K562 (cell line): ENCODE data around the gene GFI1B. TPM values are rescaled to one million over a fixed set of nuclear protein-coding genes. Genes with fewer than 3 reads are reported as not detected.

Experiments
- ATAC-seq: fragments of 200-7000 bp; cut with Tn5 transposase; 3 replicates; pipeline ENCODE4 v1.9.1; 2020; ENCODE audit warnings: moderate library complexity
- BruUV-seq: library from RNA; stranded (reverse); fragments of 400-500 nt; replicated peaks from 2 replicates; lab custom pipeline; 2021; lab: Mats Ljungman, UMichigan
- CTCF ChIA-PET: fragments of 300-600 bp; formaldehyde crosslinking; extraction: SDS; loops from one replicate; lab custom pipeline; 2021; ENCODE audit warnings: low intra/inter-chr PET ratio; lab: Yijun Ruan, JAX
- POLR2A ChIA-PET: fragments of 300-600, 350-650 bp; sonication (Branson Sonifier 250); formaldehyde crosslinking; extraction: SDS; loops from one replicate; lab custom pipeline; 2021; ENCODE audit warnings: antibody characterized with exemption, inconsistent platforms; lab: Yijun Ruan, JAX
- DNase-seq, 4 experiments: peaks; one replicate each; pipeline versions ENCODE4 v3.0.0 to v3.0.0-alpha.2; 2011 to 2018; ENCODE audit warnings: low spot score in 3 of 4, mixed read lengths in 3 of 4; ENCODE audit errors: extremely low read depth in 1 of 4
- FAIRE-seq: peaks from 2 replicates; lab custom pipeline; 2011; peaks lifted over from hg19 to GRCh38; lab: Jason Lieb, UNC
- H2AFZ ChIP-seq: 2 replicates; pipeline ENCODE4 v1.6.0; 2011; ENCODE audit warnings: low read depth, low read length, control low read depth, inconsistent platforms
- H3K27ac ChIP-seq: fragments of 200-600 bp; 3 replicates; pipeline ENCODE4 v1.8.0; 2011; ENCODE audit warnings: low read depth, mild to moderate bottlenecking, control low read depth, inconsistent platforms, low read length, moderate library complexity, mixed read lengths; ENCODE audit errors: extremely low read depth
- H3K27me3 ChIP-seq, 2 experiments: fragments of 300-600 bp in 1 of 2; 2 replicates in 1 of 2; 3 replicates in 1 of 2; pipeline versions ENCODE4 v1.6.0 to v1.8.0; 2011; ENCODE audit warnings: inconsistent platforms in 2 of 2, low read length in 2 of 2, mild to moderate bottlenecking in 1 of 2, mixed read lengths in 1 of 2, moderate library complexity in 1 of 2; ENCODE audit not compliant: control insufficient read depth in 2 of 2, insufficient read depth in 2 of 2
- H3K36me3 ChIP-seq: fragments of 300-600 bp; 3 replicates; pipeline ENCODE4 v1.8.0; 2011; ENCODE audit warnings: mild to moderate bottlenecking, low read length, inconsistent platforms; ENCODE audit not compliant: control insufficient read depth, insufficient read depth
- H3K4me1 ChIP-seq, 2 experiments: fragments of 200-600 bp in 1 of 2; replicated peaks in 1 of 2; 2 replicates in 1 of 2; 3 replicates in 1 of 2; pipeline versions ENCODE4 v1.5.1 to v1.8.0; 2011; ENCODE audit warnings: inconsistent platforms in 2 of 2, low read length in 2 of 2, mild to moderate bottlenecking in 1 of 2, mixed read lengths in 1 of 2, moderate library complexity in 1 of 2; ENCODE audit not compliant: control insufficient read depth in 2 of 2, insufficient read depth in 2 of 2
- H3K4me2 ChIP-seq: 2 replicates; pipeline ENCODE4 v1.6.1; 2011; ENCODE audit warnings: low read length, control low read depth, inconsistent platforms, mixed read lengths; ENCODE audit not compliant: insufficient read depth
- H3K4me3 ChIP-seq: fragments of 200-600 bp; sonication (generic), shearing (Covaris generic); 2 replicates; pipeline ENCODE4 v1.5.1; 2016; ENCODE audit warnings: control low read depth, inconsistent platforms
- H3K79me2 ChIP-seq: fragments of 200-600 bp; 3 replicates; pipeline ENCODE4 v1.8.0; 2011; ENCODE audit warnings: low read length, inconsistent platforms; ENCODE audit not compliant: control insufficient read depth, insufficient read depth
- H3K9ac ChIP-seq, 2 experiments: 2 replicates each; pipeline versions ENCODE4 v1.6.0 to v1.6.1; 2011; ENCODE audit warnings: low read depth in 2 of 2, low read length in 2 of 2, control low read depth in 1 of 2, inconsistent platforms in 1 of 2, mild to moderate bottlenecking in 1 of 2, mixed read lengths in 1 of 2; ENCODE audit not compliant: insufficient read depth in 1 of 2
- H3K9me1 ChIP-seq: one replicate; pipeline ENCODE4 v1.6.0; 2011; ENCODE audit warnings: inconsistent platforms, mild to moderate bottlenecking, low read length, moderate library complexity; ENCODE audit not compliant: control insufficient read depth, insufficient read depth
- H3K9me3 ChIP-seq: replicated peaks from 2 replicates; pipeline ENCODE4 v1.5.1; 2011; ENCODE audit warnings: low read depth, low read length, inconsistent platforms; ENCODE audit not compliant: control insufficient read depth, insufficient read depth
- H4K20me1 ChIP-seq: replicated peaks from 2 replicates; pipeline ENCODE4 v1.6.1; 2011; ENCODE audit warnings: low read length, inconsistent platforms, mixed read lengths; ENCODE audit not compliant: control insufficient read depth, insufficient read depth
- KAT7 ChIP-seq: sonication (generic); formaldehyde crosslinking; IDR thresholded peaks from 2 replicates; pipeline ENCODE4 v1.8.0; 2022; ENCODE audit warnings: missing genetic modification reagents, mild to moderate bottlenecking, borderline replicate concordance
- L3MBTL2 ChIP-seq: fragments of 450-650 bp; IDR thresholded peaks from 2 replicates; pipeline ENCODE4 v1.6.1; 2016; ENCODE audit warnings: mild to moderate bottlenecking, moderate library complexity
- NFRKB ChIP-seq: fragments of 450-650 bp; IDR thresholded peaks from 2 replicates; pipeline ENCODE4 v1.6.1; 2016; ENCODE audit warnings: low read depth
- RBFOX2 ChIP-seq: fragments of 200-400 bp; formaldehyde crosslinking; IDR thresholded peaks from 2 replicates; pipeline ENCODE4 v1.6.1; 2017; ENCODE audit warnings: low read depth, mild to moderate bottlenecking, low read length, moderate library complexity
- RBM15 ChIP-seq: fragments of 200-400 bp; formaldehyde crosslinking; IDR thresholded peaks from 2 replicates; pipeline ENCODE4 v1.6.1; 2018; ENCODE audit warnings: mild to moderate bottlenecking, low read length, moderate library complexity; ENCODE audit not compliant: insufficient read depth
- SMAD4 ChIP-seq: fragments of 250-450 bp; sonication (Bioruptor Pico); conservative IDR thresholded peaks from 2 replicates; pipeline ENCODE4 v1.8.0; 2021; ENCODE audit warnings: inconsistent platforms, mild to moderate bottlenecking, moderate library complexity
- SMARCA4 ChIP-seq: fragments of 450-650 bp; IDR thresholded peaks from 2 replicates; pipeline ENCODE4 v1.6.1; 2016
- TSHZ1 ChIP-seq: fragments of 250-450 bp; sonication (Bioruptor Pico); IDR thresholded peaks from 2 replicates; pipeline ENCODE4 v1.4.0; 2020; ENCODE audit warnings: mild to moderate bottlenecking, moderate library complexity
- ZBTB7A ChIP-seq: IDR thresholded peaks from 2 replicates; pipeline ENCODE4 v1.6.1; 2011; ENCODE audit warnings: low read depth, mild to moderate bottlenecking, low read length, moderate library complexity, borderline replicate concordance; ENCODE audit not compliant: control insufficient read depth
- ZNF175 ChIP-seq: fragments of 200-800 bp; sonication (Bioruptor generic); IDR thresholded peaks from 2 replicates; pipeline ENCODE4 v1.6.1; 2016; ENCODE audit warnings: low read depth, mild to moderate bottlenecking, missing genetic modification characterization, missing compliant biosample characterization
- ZNF263 ChIP-seq: sonication (generic); formaldehyde crosslinking; IDR thresholded peaks from 2 replicates; pipeline ENCODE4 v1.8.0; 2022; ENCODE audit warnings: mild to moderate bottlenecking, missing genetic modification reagents, borderline replicate concordance
- ZNF57 ChIP-seq: fragments of 450-650 bp; formaldehyde crosslinking; IDR thresholded peaks from 2 replicates; pipeline ENCODE4 v1.4.0; 2020; ENCODE audit warnings: mild to moderate bottlenecking, moderate library complexity
- WGBS: fragments of 100-300 bp; shearing (Covaris generic); methylation state at CpG from one replicate; pipeline ENCODE4 v1.1.6; 2016; ENCODE audit warnings: low coverage, mixed read lengths; ENCODE audit not compliant: insufficient coverage; ENCODE audit errors: missing lambda C conversion rate; 5-methylcytosine and 5-hydroxymethylcytosine counted together
- in situ Hi-C: fragments of 300-500 bp; cut with MboI; formaldehyde crosslinking; loops from 4 replicates; pipeline ENCODE4 v1.15.0; 2018; ENCODE audit warnings: inconsistent platforms, mixed read lengths
- intact Hi-C: fragments of 100-400 bp; cut with micrococcal nuclease; formaldehyde crosslinking; loops from 2 replicates; pipeline ENCODE4 v1.14.2; 2022
- polyA plus RNA-seq, 8 experiments: library from polyadenylated mRNA; depleted of rRNA in 4 of 8; stranded (reverse) in 5 of 8; unstranded in 3 of 8; fragments of >200 nt; fragmentation: Nextera tagmentation in 2 of 8; fragmentation: Illumina TruSeq in 1 of 8; extraction: Ambion mirVana in 2 of 8; extraction: Trizol in 1 of 8; gene quantifications; 2 replicates each; pipeline versions ENCODE4 v1.2.1 to v1.2.3, GENCODE V29; 2011 to 2014; ENCODE audit warnings: inconsistent platforms in 1 of 8, missing spikeins in 1 of 8
- total RNA-seq, 7 experiments: library from RNA; depleted of rRNA in 6 of 7; stranded (reverse); fragments of >200 nt in 6 of 7; fragmentation: Illumina TruSeq in 2 of 7; extraction: Trizol in 2 of 7; gene quantifications; 2 replicates each; pipeline versions ENCODE4 v1.2.1 to v1.2.3, GENCODE V29; 2011 to 2021; ENCODE audit warnings: low replicate concordance in 1 of 7
- TF ChIP-seq, protein P1 (sequence below): fragments of 250-450 bp; sonication (Bioruptor Pico); IDR thresholded peaks from 2 replicates; pipeline ENCODE4 v1.8.0; 2021; ENCODE audit warnings: moderate library complexity, mild to moderate bottlenecking, inconsistent platforms
- TF ChIP-seq, protein P2 (sequence below), 3 experiments: fragments of 200-800 bp in 1 of 3; sonication (Bioruptor generic) in 1 of 3; sonication (generic) in 1 of 3; formaldehyde crosslinking in 1 of 3; IDR thresholded peaks; 2 replicates each; pipeline versions ENCODE4 v1.6.1 to v1.8.0; 2016 to 2022; ENCODE audit warnings: mild to moderate bottlenecking in 2 of 3, missing compliant biosample characterization in 2 of 3, missing genetic modification characterization in 2 of 3, missing genetic modification reagents in 1 of 3
- TF ChIP-seq, protein P3 (sequence below): fragments of 250-450 bp; sonication (Bioruptor Pico); IDR thresholded peaks from 2 replicates; pipeline ENCODE4 v1.8.0; 2022; ENCODE audit warnings: moderate library complexity, mild to moderate bottlenecking, inconsistent platforms

Gene GFI1B
- total and polyA plus RNA-seq, 9 of the 15 experiments (the other 6 are each of a cell fraction or from before 2014, with no cell fraction given): 8.0 to 75.7 (median 34.5) TPM

DNA sequence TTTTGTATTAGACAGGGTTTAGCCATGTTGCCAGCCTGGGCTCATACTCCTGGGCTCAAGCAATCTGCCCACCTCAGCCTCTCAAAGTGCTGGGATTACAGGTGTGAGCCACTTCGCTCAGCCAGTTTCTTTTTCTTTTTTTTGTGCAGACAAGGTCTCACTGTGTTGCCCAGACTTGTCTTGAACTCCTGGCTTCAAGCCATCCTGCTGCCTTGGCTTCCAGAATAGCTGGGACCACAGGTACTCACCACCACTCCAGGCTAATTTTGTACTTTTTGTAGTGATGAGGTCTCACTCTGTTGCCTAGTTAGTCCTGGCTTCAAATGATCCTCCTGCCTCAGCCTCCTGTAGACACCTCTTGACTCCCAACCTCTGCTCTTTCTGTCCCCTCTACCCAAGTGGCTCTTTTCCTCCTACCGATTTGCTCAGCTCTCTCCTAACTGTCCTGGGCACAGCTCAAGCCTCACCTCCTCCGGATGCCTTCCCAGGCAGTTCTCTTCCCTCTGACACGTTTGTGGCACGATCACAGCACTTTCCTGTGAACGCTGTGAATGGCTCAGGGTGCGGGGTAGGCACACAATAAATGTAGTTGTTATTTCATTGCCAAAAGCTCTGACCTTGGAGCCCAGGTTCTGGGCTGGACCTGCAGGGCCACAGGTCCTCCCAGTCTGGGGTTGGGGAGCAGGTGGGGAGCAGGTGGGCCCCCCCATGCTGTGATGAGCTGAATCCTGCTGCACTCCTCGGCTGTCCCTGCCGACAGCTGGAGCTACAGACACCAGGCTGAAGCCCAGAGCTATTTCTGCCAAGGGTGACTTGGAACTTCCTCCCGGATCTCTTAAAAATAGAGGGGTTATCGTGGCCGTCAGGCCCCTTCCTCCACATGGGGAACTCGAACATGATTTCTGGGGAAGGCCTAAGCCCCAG is 23.9 kb downstream of the GFI1B start:
- Histone ChIP-seq H2AFZ (peak overlapping the region; percentile 61), H3K4me1 (peaks cover 70 to 75% of the 10 kb centered on the region in 2 experiments), H3K27me3 (no peaks in the 10 kb centered on the region), H3K9me3 (no peaks in the 10 kb centered on the region), H3K79me2 (peaks cover 2% of the 10 kb centered on the region; the same call in 1 of the 3 replicates), H4K20me1 (no peaks in the 10 kb centered on the region), H3K4me2 (peak overlapping the region; percentile 76), H3K27ac (peak overlapping the region; percentile 90), H3K9ac (peak overlapping the region; percentile 67 to 86), H3K9me1 (peaks cover 5% of the 10 kb centered on the region), H3K4me3 (no peak overlapping the region), H3K36me3 (no peaks in the 10 kb centered on the region)
- CTCF ChIA-PET: no interaction called here
- in situ Hi-C loops: no loop called here
- no peak for ATAC-seq
- BruUV-seq: no TSS peak
- DNase-seq: no peak
- intact Hi-C loops: no loop called here
- FAIRE-seq: peak; percentile 78
- POLR2A ChIA-PET: interaction anchor here (0.8 to 1.5 kb wide), 4 partner anchors 10 to 28 kb away, joined by 3 to 5 read pairs (median 4); no protein-coding TSS in a partner anchor
- WGBS: 30% methylated on average over 13 of the region's 13 CpGs
- TF ChIP-seq ZBTB7A: no peak
- TF ChIP-seq KAT7 (CRISPR knock-in tag): 0 out of 2 replicates have a peak, but pooled peaks have one; percentile 52
- TF ChIP-seq RBFOX2: no peak
- TF ChIP-seq ZNF175 (CRISPR knock-in tag): 0 out of 2 replicates have a peak, but pooled peaks have one; percentile 22
- TF ChIP-seq SMAD4 (CRISPR knock-in tag): peak; percentile 73
- TF ChIP-seq NFRKB: no peak
- TF ChIP-seq TSHZ1: no peak
- TF ChIP-seq, protein P1, sequence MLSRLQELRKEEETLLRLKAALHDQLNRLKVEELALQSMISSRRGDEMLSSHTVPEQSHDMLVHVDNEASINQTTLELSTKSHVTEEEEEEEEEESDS (CRISPR knock-in tag): no peak
- 0 out of 2 replicates have a peak, but pooled peaks have one; percentile 44 for TF ChIP-seq SMARCA4
- TF ChIP-seq ZNF263 (CRISPR knock-in tag): peak; percentile 46; the same call in 1 of the 2 replicates
- TF ChIP-seq, protein P2, sequence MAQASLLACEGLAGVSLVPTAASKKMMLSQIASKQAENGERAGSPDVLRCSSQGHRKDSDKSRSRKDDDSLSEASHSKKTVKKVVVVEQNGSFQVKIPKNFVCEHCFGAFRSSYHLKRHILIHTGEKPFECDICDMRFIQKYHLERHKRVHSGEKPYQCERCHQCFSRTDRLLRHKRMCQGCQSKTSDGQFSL (CRISPR knock-in tag; IDR thresholded peaks at IDR 0.05): 0 out of 2 replicates have a peak, but pooled peaks have one; percentile 78
- TF ChIP-seq, protein P2 (tag; IDR thresholded peaks at IDR 0.05): no peak
- no peak for TF ChIP-seq ZNF57
- 0 out of 2 replicates have a peak, but pooled peaks have one; percentile 38 for TF ChIP-seq L3MBTL2
- no peak for TF ChIP-seq RBM15
- TF ChIP-seq, protein P3, sequence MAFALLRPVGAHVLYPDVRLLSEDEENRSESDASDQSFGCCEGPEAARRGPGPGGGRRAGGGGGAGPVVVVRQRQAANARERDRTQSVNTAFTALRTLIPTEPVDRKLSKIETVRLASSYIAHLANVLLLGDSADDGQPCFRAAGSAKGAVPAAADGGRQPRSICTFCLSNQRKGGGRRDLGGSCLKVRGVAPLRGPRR (CRISPR knock-in tag): no peak
